Activated CD4-positive, alpha-beta T cell treated with anti-CD3 and anti-CD28 coated beads, Interleukin-2, amount 10 ng/mL, durations not matched to agents 24 days and 14 days (primary cell): ENCODE data around the gene OR2F2. TPM values are rescaled to one million over a fixed set of nuclear protein-coding genes. Genes with fewer than 3 reads are reported as not detected.

Experiments used
- DNase-seq: peaks from one replicate; pipeline ENCODE4 v3.0.0; 2022
- H3K27ac Mint-ChIP-seq: one replicate; pipeline ENCODE4 v1.8.0; 2022; ENCODE audit warnings: mild to moderate bottlenecking, mixed read lengths
- H3K27me3 Mint-ChIP-seq: one replicate; pipeline ENCODE4 v1.8.0; 2022; ENCODE audit warnings: mixed read lengths
- H3K36me3 Mint-ChIP-seq: one replicate; pipeline ENCODE4 v1.8.0; 2022; ENCODE audit warnings: low read depth, mild to moderate bottlenecking, mixed read lengths
- H3K4me1 Mint-ChIP-seq: one replicate; pipeline ENCODE4 v1.8.0; 2021; ENCODE audit warnings: mixed read lengths
- H3K4me3 Mint-ChIP-seq: one replicate; pipeline ENCODE4 v1.8.0; 2022; ENCODE audit warnings: mild to moderate bottlenecking, moderate library complexity, mixed read lengths
- H3K9me3 Mint-ChIP-seq: one replicate; pipeline ENCODE4 v1.8.0; 2021; ENCODE audit warnings: mixed read lengths
- intact Hi-C: fragments of 100-400 bp; cut with micrococcal nuclease; formaldehyde crosslinking; loops from one replicate; pipeline ENCODE4 v1.15.1; 2023
- total RNA-seq: library from RNA; stranded (reverse); gene quantifications from 2 replicates; pipeline ENCODE4 v1.2.3, GENCODE V29; 2022

OR2F2 gene
- total RNA-seq, 1 donor from 2014 or later, result not detected

GRCh38 chr7:143936087-143937009 lies 1.3 kb downstream of the OR2F2 start:
- H3K4me1 Mint-ChIP-seq, result peaks cover 8% of the 10 kb centered on the region
- no peak overlapping the region for H3K27ac Mint-ChIP-seq
- H3K4me3 Mint-ChIP-seq, result no peak overlapping the region
- intact Hi-C loops, result no loop called here
- H3K36me3 Mint-ChIP-seq, result no peaks in the 10 kb centered on the region
- no peaks in the 10 kb centered on the region for H3K9me3 Mint-ChIP-seq
- peaks cover 2% of the 10 kb centered on the region for H3K27me3 Mint-ChIP-seq
- no peak for DNase-seq

- DNase-seq, result no peak
- Mint-ChIP-seq H3K4me3 (no peak overlapping the region), H3K27me3 (peaks cover 7% of the 10 kb centered on the region), H3K36me3 (no peaks in the 10 kb centered on the region), H3K4me1 (no peaks in the 10 kb centered on the region), H3K27ac (no peak overlapping the region), H3K9me3 (no peaks in the 10 kb centered on the region)
- intact Hi-C loops, result no loop called here
Measured at GRCh38 chr7:143938379-143939243, 3.6 kb downstream of the OR2F2 start.

- Mint-ChIP-seq H3K4me3 (no peak overlapping the region), H3K9me3 (no peaks in the 10 kb centered on the region), H3K27me3 (peaks cover 21% of the 10 kb centered on the region), H3K4me1 (no peaks in the 10 kb centered on the region), H3K36me3 (no peaks in the 10 kb centered on the region), H3K27ac (no peak overlapping the region)
- no peak for DNase-seq
- intact Hi-C loops, result no loop called here
Measured at GRCh38 chr7:143945423-143945822, 10.4 kb downstream of the OR2F2 start.

GRCh38 chr7:143947111-143947510 lies 12.1 kb downstream of the OR2F2 start:
- no peak for DNase-seq
- Mint-ChIP-seq H3K4me1 (no peaks in the 10 kb centered on the region), H3K36me3 (no peaks in the 10 kb centered on the region), H3K27ac (no peak overlapping the region), H3K9me3 (no peaks in the 10 kb centered on the region), H3K4me3 (no peak overlapping the region), H3K27me3 (peaks cover 19% of the 10 kb centered on the region)
- intact Hi-C loops, result no loop called here

GRCh38 chr7:143948733-143949132 lies 13.7 kb downstream of the OR2F2 start:
- Mint-ChIP-seq H3K4me3 (no peak overlapping the region), H3K9me3 (no peaks in the 10 kb centered on the region), H3K36me3 (no peaks in the 10 kb centered on the region), H3K27me3 (peaks cover 21% of the 10 kb centered on the region), H3K4me1 (no peaks in the 10 kb centered on the region), H3K27ac (no peak overlapping the region)
- intact Hi-C loops, result no loop called here
- DNase-seq, result no peak

GRCh38 chr7:143953421-143953820 lies 18.4 kb downstream of the OR2F2 start:
- Mint-ChIP-seq H3K4me3 (no peak overlapping the region), H3K27ac (no peak overlapping the region), H3K36me3 (no peaks in the 10 kb centered on the region), H3K27me3 (peaks cover 26% of the 10 kb centered on the region), H3K4me1 (no peaks in the 10 kb centered on the region), H3K9me3 (no peaks in the 10 kb centered on the region)
- intact Hi-C loops, result no loop called here
- no peak for DNase-seq

GRCh38 chr7:143954135-143954534 lies 19.1 kb downstream of the OR2F2 start:
- Mint-ChIP-seq H3K27me3 (peaks cover 25% of the 10 kb centered on the region), H3K4me3 (no peak overlapping the region), H3K36me3 (no peaks in the 10 kb centered on the region), H3K9me3 (no peaks in the 10 kb centered on the region), H3K4me1 (no peaks in the 10 kb centered on the region), H3K27ac (no peak overlapping the region)
- no peak for DNase-seq
- intact Hi-C loops, result no loop called here

- H3K27me3 Mint-ChIP-seq, result peaks cover 25% of the 10 kb centered on the region
- intact Hi-C loops, result no loop called here
- no peaks in the 10 kb centered on the region for H3K4me1 Mint-ChIP-seq
- H3K4me3 Mint-ChIP-seq, result no peak within 1 kb of the TSS
- H3K27ac Mint-ChIP-seq, result no peak within 1 kb of the TSS
- H3K9me3 Mint-ChIP-seq, result no peaks in the 10 kb centered on the region
- H3K36me3 Mint-ChIP-seq, result no peaks in the 10 kb centered on the region
- no peak for DNase-seq
Measured at GRCh38 chr7:143954544-143954943, 19.5 kb downstream of the OR2F2 start, which contains the start of gene OR2F1. TSS of gene OR2F1 (plus strand) at chr7:143954844. CDS start at chr7:143959971, 5,127 bp downstream.

- peaks cover 19% of the 10 kb centered on the region for H3K27me3 Mint-ChIP-seq
- intact Hi-C loops, result no loop called here
- no peak for DNase-seq
- H3K4me1 Mint-ChIP-seq, result no peaks in the 10 kb centered on the region
- no peak overlapping the region for H3K27ac Mint-ChIP-seq
- H3K4me3 Mint-ChIP-seq, result no peak overlapping the region
- H3K9me3 Mint-ChIP-seq, result no peaks in the 10 kb centered on the region
- no peaks in the 10 kb centered on the region for H3K36me3 Mint-ChIP-seq
Measured at GRCh38 chr7:143958781-143959180, 23.7 kb downstream of the OR2F2 start.

GRCh38 chr7:143960813-143961610 lies 26.0 kb downstream of the OR2F2 start:
- Mint-ChIP-seq H3K27me3 (peaks cover 18% of the 10 kb centered on the region), H3K36me3 (no peaks in the 10 kb centered on the region), H3K4me1 (no peaks in the 10 kb centered on the region), H3K9me3 (no peaks in the 10 kb centered on the region), H3K4me3 (no peak overlapping the region), H3K27ac (no peak overlapping the region)
- intact Hi-C loops, result no loop called here
- no peak for DNase-seq

- Mint-ChIP-seq H3K4me3 (no peak overlapping the region), H3K9me3 (no peaks in the 10 kb centered on the region), H3K36me3 (no peaks in the 10 kb centered on the region), H3K4me1 (no peaks in the 10 kb centered on the region), H3K27ac (no peak overlapping the region), H3K27me3 (peaks cover 2% of the 10 kb centered on the region)
- DNase-seq, result no peak
- intact Hi-C loops, result no loop called here
Measured at GRCh38 chr7:143965280-143965679, 30.2 kb downstream of the OR2F2 start.

- Mint-ChIP-seq H3K36me3 (no peaks in the 10 kb centered on the region), H3K27me3 (peaks cover 2% of the 10 kb centered on the region), H3K27ac (no peak overlapping the region), H3K4me3 (no peak overlapping the region), H3K9me3 (no peaks in the 10 kb centered on the region), H3K4me1 (no peaks in the 10 kb centered on the region)
- intact Hi-C loops, result no loop called here
- no peak for DNase-seq
Measured at GRCh38 chr7:143967398-143967797, 32.4 kb downstream of the OR2F2 start.

- H3K27me3 Mint-ChIP-seq, result peaks cover 8% of the 10 kb centered on the region
- intact Hi-C loops, result no loop called here
Measured at GRCh38 chr7:143973870-143974416, 38.9 kb downstream of the OR2F2 start.

More at GRCh38 chr7:143973870-143974416, 38.9 kb downstream of the OR2F2 start:
- H3K27ac Mint-ChIP-seq, result no peak overlapping the region
- DNase-seq, result no peak
- H3K9me3 Mint-ChIP-seq, result no peaks in the 10 kb centered on the region
- H3K4me1 Mint-ChIP-seq, result no peaks in the 10 kb centered on the region
- no peak overlapping the region for H3K4me3 Mint-ChIP-seq
- H3K36me3 Mint-ChIP-seq, result no peaks in the 10 kb centered on the region
